B cell (primary cell): ENCODE results near the gene MDK. TPM values are rescaled to one million over a fixed set of nuclear protein-coding genes. Genes with fewer than 3 reads are reported as not detected.

Source experiments
- ATAC-seq: fragments of 200-7000 bp; cut with Tn5 transposase; one replicate; pipeline ENCODE4 v1.10.0; 2021; ENCODE audit warnings: low read depth, mild to moderate bottlenecking, moderate number of reproducible peaks, moderate library complexity
- CTCF ChIA-PET: fragments of 350-600 bp; sonication (Branson Sonifier 250); formaldehyde crosslinking; loops from one replicate; lab custom pipeline; 2021; ENCODE audit warnings: antibody characterized with exemption, inconsistent platforms; lab: Charles Lee
- POLR2A ChIA-PET: fragments of 350-600 bp; sonication (Branson Sonifier 250); formaldehyde crosslinking; loops from one replicate; lab custom pipeline; 2021; ENCODE audit warnings: antibody characterized with exemption; lab: Charles Lee
- DNase-seq: peaks from one replicate; pipeline ENCODE4 v3.0.0; 2013
- H2AFZ ChIP-seq: 2 replicates; pipeline ENCODE4 v1.6.1; 2012; ENCODE audit warnings: mild to moderate bottlenecking, low read depth, low read length; ENCODE audit not compliant: insufficient read depth, poor library complexity, severe bottlenecking
- H3K27ac ChIP-seq, 2 donors: 1 replicate in 1 of 2; 2 replicates in 1 of 2; pipeline ENCODE4 v1.5.1; 2012 to 2013; ENCODE audit warnings: low read length in 2 of 2, mild to moderate bottlenecking in 2 of 2, moderate library complexity in 1 of 2
- H3K27me3 ChIP-seq, 4 experiments: fragments of 200-600 bp in 1 of 4; sonication (generic) in 1 of 4; replicated peaks in 1 of 4; 1 replicate in 2 of 4; 2 replicates in 2 of 4; pipeline versions ENCODE4 v1.6.1 to v1.7.0; 2013 to 2016; ENCODE audit warnings: low read length in 3 of 4, mild to moderate bottlenecking in 2 of 4, mixed read lengths in 1 of 4, moderate library complexity in 1 of 4; ENCODE audit not compliant: insufficient read depth in 4 of 4, control insufficient read depth in 3 of 4; ENCODE audit errors: control extremely low read depth in 1 of 4
- H3K36me3 ChIP-seq, 2 experiments: replicated peaks in 1 of 2; 1 replicate in 1 of 2; 2 replicates in 1 of 2; pipeline versions ENCODE4 v1.6.1 to v1.7.1; 2013; ENCODE audit warnings: low read length in 1 of 2; ENCODE audit not compliant: insufficient read depth in 2 of 2, control insufficient read depth in 1 of 2; ENCODE audit errors: control extremely low read depth in 1 of 2, extremely low read depth in 1 of 2
- H3K4me1 ChIP-seq, 2 donors: fragments of 200-600 bp in 1 of 2; sonication (generic) in 1 of 2; 1 replicate in 1 of 2; 2 replicates in 1 of 2; pipeline versions ENCODE4 v1.5.1 to v1.6.1; 2013 to 2017; ENCODE audit warnings: low read length in 2 of 2; ENCODE audit not compliant: control insufficient read depth in 2 of 2, insufficient read depth in 2 of 2
- H3K4me2 ChIP-seq: replicated peaks from 2 replicates; pipeline ENCODE3; 2012; ENCODE audit warnings: mild to moderate bottlenecking, low read depth, low read length; ENCODE audit not compliant: poor library complexity, severe bottlenecking
- H3K4me3 ChIP-seq, 5 experiments: fragments of 200-600 bp in 1 of 5; sonication (generic) in 1 of 5; 1 replicate in 3 of 5; 2 replicates in 2 of 5; pipeline versions ENCODE4 v1.5.1 to v1.7.0; 2011 to 2016; ENCODE audit warnings: low read length in 4 of 5, mild to moderate bottlenecking in 4 of 5, low read depth in 2 of 5, control low read depth in 1 of 5, moderate library complexity in 1 of 5; ENCODE audit not compliant: insufficient read depth in 1 of 5; ENCODE audit errors: control extremely low read depth in 1 of 5, extremely low read depth in 1 of 5
- H3K79me2 ChIP-seq: fragments of 200-600 bp; sonication (generic); one replicate; pipeline ENCODE4 v1.6.0; 2016; ENCODE audit warnings: low read length; ENCODE audit not compliant: control insufficient read depth, insufficient read depth
- H3K9ac ChIP-seq: fragments of 200-600 bp; sonication (generic); 2 replicates; pipeline ENCODE4 v1.6.1; 2017; ENCODE audit warnings: mild to moderate bottlenecking, low read length, moderate library complexity
- H3K9me3 ChIP-seq, 3 donors: one replicate each; pipeline versions ENCODE4 v1.6.1 to v1.7.1; 2013; ENCODE audit warnings: low read length in 2 of 3; ENCODE audit not compliant: control insufficient read depth in 2 of 3, insufficient read depth in 1 of 3; ENCODE audit errors: control extremely low read depth in 1 of 3
- H4K20me1 ChIP-seq: 2 replicates; pipeline ENCODE4 v1.6.0; 2012; ENCODE audit warnings: mild to moderate bottlenecking, low read length; ENCODE audit not compliant: insufficient read depth, control insufficient read depth, poor library complexity, severe bottlenecking
- H3K27ac Mint-ChIP-seq: one replicate; pipeline ENCODE4 v1.8.0; 2021; ENCODE audit warnings: mixed read lengths
- H3K27me3 Mint-ChIP-seq: one replicate; pipeline ENCODE4 v1.8.0; 2021; ENCODE audit warnings: mixed read lengths
- H3K4me1 Mint-ChIP-seq: one replicate; pipeline ENCODE4 v1.8.0; 2021; ENCODE audit warnings: mixed read lengths
- H3K4me3 Mint-ChIP-seq: one replicate; pipeline ENCODE4 v1.8.0; 2021; ENCODE audit warnings: mixed read lengths
- H3K9me3 Mint-ChIP-seq: one replicate; pipeline ENCODE4 v1.8.0; 2022; ENCODE audit warnings: mixed read lengths; ENCODE audit not compliant: insufficient read depth
- CTCF ChIP-seq: fragments of 200-600 bp; IDR thresholded peaks from one replicate; pipeline ENCODE4 v1.8.0; 2022; ENCODE audit warnings: antibody characterized with exemption, mild to moderate bottlenecking
- EZH2 ChIP-seq: IDR thresholded peaks from 2 replicates; pipeline ENCODE4 v1.6.1; 2012; ENCODE audit warnings: borderline replicate concordance, low read depth, mild to moderate bottlenecking, moderate library complexity, low read length; ENCODE audit not compliant: insufficient read depth, poor library complexity, severe bottlenecking
- WGBS: methylation state at CpG from one replicate; pipeline ENCODE4 v1.1.5; 2013; ENCODE audit warnings: missing lambda C conversion rate; ENCODE audit not compliant: insufficient coverage; 5-methylcytosine and 5-hydroxymethylcytosine counted together
- intact Hi-C: fragments of 100-400 bp; cut with micrococcal nuclease; formaldehyde crosslinking; loops from one replicate; pipeline ENCODE4 v1.10.0; 2022
- polyA plus RNA-seq: library from polyadenylated mRNA; depleted of rRNA; stranded (reverse); fragments of >200 nt; gene quantifications from 2 replicates; pipeline ENCODE4 v1.2.3, GENCODE V29; 2012
- total RNA-seq, 2 donors: library from RNA; stranded (reverse); fragments of 120-200 nt in 1 of 2; gene quantifications; 1 replicate in 1 of 2; 2 replicates in 1 of 2; pipeline versions ENCODE4 v1.2.3 to v1.2.4, GENCODE V29; 2013 to 2022

Gene MDK
- total and polyA plus RNA-seq, 2 donors (not counting 1 experiment from before 2014, with no cell fraction given): 1.5 to 2.6 TPM

GRCh38 chr11:46343520-46343919 lies 37.9 kb upstream of the MDK start:
- Histone ChIP-seq H3K36me3 (no peaks in the 10 kb centered on the region), H3K4me3 (no peak overlapping the region), H3K27me3 (peaks cover 0 to 9% (median 2%) of the 10 kb centered on the region in 4 experiments), H3K9ac (no peak overlapping the region), H3K79me2 (peaks cover 23% of the 10 kb centered on the region), H3K9me3 (no peaks in the 10 kb centered on the region), H2AFZ (no peak overlapping the region), H3K4me2 (no peak overlapping the region), H3K27ac (no peak overlapping the region), H4K20me1 (peaks cover 8% of the 10 kb centered on the region), H3K4me1 (peaks cover 30 to 32% of the 10 kb centered on the region in 2 donors)
- ChIA-PET POLR2A (no interaction called here), CTCF (interaction anchor here (0.7 to 1.5 kb wide), 3 partner anchors 12 to 106 kb away, joined by 3 to 6 read pairs (median 4); no protein-coding TSS in a partner anchor)
- no peak for TF ChIP-seq CTCF
- DNase-seq (no peak), ATAC-seq (no peak)
- 97% methylated on average over 2 of the region's 3 CpGs for WGBS
- Mint-ChIP-seq H3K4me1 (peaks cover 32% of the 10 kb centered on the region), H3K9me3 (no peaks in the 10 kb centered on the region), H3K4me3 (no peak overlapping the region), H3K27ac (no peak overlapping the region), H3K27me3 (peaks cover 17% of the 10 kb centered on the region)
- intact Hi-C loops: no loop called here

- Histone ChIP-seq H3K27ac (no peak overlapping the region), H3K4me3 (peak overlapping the region; percentile 22 to 75 (median 55)), H3K4me1 (peaks cover 38 to 45% of the 10 kb centered on the region in 2 donors), H3K36me3 (no peaks in the 10 kb centered on the region), H3K27me3 (peaks cover 0 to 5% (median 0%) of the 10 kb centered on the region in 4 experiments), H4K20me1 (peaks cover 20% of the 10 kb centered on the region), H3K79me2 (peaks cover 38% of the 10 kb centered on the region), H3K9ac (peak overlapping the region; percentile 66), H3K9me3 (no peaks in the 10 kb centered on the region), H3K4me2 (peak overlapping the region; percentile 92), H2AFZ (peak overlapping the region; percentile 82)
- no peaks in the 10 kb centered on the region for H3K9me3 Mint-ChIP-seq
- CTCF ChIA-PET: interaction anchor here (1.1 to 2.5 kb wide), 3 partner anchors 15 to 29 kb away, joined by 3 to 7 read pairs (median 3); no protein-coding TSS in a partner anchor
- intact Hi-C loops: loop anchor here (2.0 to 5.0 kb wide), 3 partner anchors 37 to 428 kb away; partner anchors contain the start of genes MDK and PEX16
- peaks cover 45% of the 10 kb centered on the region for H3K4me1 Mint-ChIP-seq
- DNase-seq (peak; percentile 48), ATAC-seq (no peak)
- peak overlapping the region; percentile 57 for H3K27ac Mint-ChIP-seq
- no peak for TF ChIP-seq CTCF
- no peak for TF ChIP-seq EZH2
- H3K27me3 Mint-ChIP-seq: peaks cover 8% of the 10 kb centered on the region
- POLR2A ChIA-PET: no interaction called here
- H3K4me3 Mint-ChIP-seq: peak overlapping the region; percentile 91
- 6% methylated on average over 17 of the region's 20 CpGs for WGBS
Observed at GRCh38 chr11:46345131-46345597, 36.3 kb upstream of the MDK start.
